ENCODE results near the gene GABBR2.

Gene GABBR2

DNA sequence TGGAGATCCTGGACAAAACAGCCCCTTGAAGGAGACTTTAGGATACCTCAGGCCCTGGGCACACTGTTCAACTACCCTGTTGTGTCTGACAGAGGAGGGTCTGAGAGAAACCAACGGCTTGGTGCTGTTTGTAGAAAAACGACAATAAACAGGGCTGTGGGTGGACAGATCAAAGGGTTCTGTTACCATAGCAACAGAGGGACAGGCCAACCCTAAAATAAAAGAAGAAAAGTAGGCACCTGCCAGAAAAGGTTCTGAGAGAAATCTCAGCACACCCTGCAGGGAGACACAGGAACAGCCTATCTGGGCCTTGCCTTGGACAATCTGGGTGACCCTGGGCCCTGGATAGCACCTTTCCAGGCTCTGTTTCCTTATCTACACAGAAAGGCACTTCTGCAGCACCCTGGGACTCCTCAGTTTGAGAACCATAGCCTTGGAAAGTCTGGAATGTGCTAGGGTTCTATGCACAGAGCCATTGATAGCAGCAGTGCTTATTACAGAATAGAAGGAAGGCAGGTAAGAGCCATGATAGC lies 348.5 kb downstream of the GABBR2 start:
- H3K9ac ChIP-seq (ENCODE audit: low read length): no peak overlapping the region
- no peaks in the 10 kb centered on the region for H3F3A ChIP-seq (ENCODE audit: insufficient read depth, low read length)
- no peak overlapping the region for H3K27ac ChIP-seq (ENCODE audit: low read length)
- H3K36me3 ChIP-seq (replicated peaks; ENCODE audit: insufficient read depth, low read length): no peaks in the 10 kb centered on the region
- no peak overlapping the region for H3K4me2 ChIP-seq (ENCODE audit: low read depth, low read length)
- H3K9me2 ChIP-seq (replicated peaks; ENCODE audit: insufficient read depth, low read length): no peaks in the 10 kb centered on the region
- no peaks in the 10 kb centered on the region for H3K79me2 ChIP-seq (ENCODE audit: low read length)
- H3K9me3 ChIP-seq (replicated peaks; ENCODE audit: insufficient read depth, low read length): no peaks in the 10 kb centered on the region
- DNase-seq: no peak
- no peaks in the 10 kb centered on the region for H3K4me1 ChIP-seq (ENCODE audit: low read length)
- H4K20me1 ChIP-seq (ENCODE audit: insufficient read depth, low read length): no peaks in the 10 kb centered on the region
- H2AFZ ChIP-seq (ENCODE audit: low read length): no peak overlapping the region
- H3K4me3 ChIP-seq (ENCODE audit: low read length): no peak overlapping the region
- H3K27me3 ChIP-seq (replicated peaks; ENCODE audit: insufficient read depth, low read length): no peaks in the 10 kb centered on the region
- no peak for TF ChIP-seq EZH2phosphoT487 (IDR thresholded peaks at IDR 0.05; ENCODE audit: low read length)
- TF ChIP-seq EZH2 (optimal IDR thresholded peaks at IDR 0.05; ENCODE audit: low read depth, low read length): no peak
- no peak for TF ChIP-seq CTCF (IDR thresholded peaks at IDR 0.05; ENCODE audit: low read length)

DNA sequence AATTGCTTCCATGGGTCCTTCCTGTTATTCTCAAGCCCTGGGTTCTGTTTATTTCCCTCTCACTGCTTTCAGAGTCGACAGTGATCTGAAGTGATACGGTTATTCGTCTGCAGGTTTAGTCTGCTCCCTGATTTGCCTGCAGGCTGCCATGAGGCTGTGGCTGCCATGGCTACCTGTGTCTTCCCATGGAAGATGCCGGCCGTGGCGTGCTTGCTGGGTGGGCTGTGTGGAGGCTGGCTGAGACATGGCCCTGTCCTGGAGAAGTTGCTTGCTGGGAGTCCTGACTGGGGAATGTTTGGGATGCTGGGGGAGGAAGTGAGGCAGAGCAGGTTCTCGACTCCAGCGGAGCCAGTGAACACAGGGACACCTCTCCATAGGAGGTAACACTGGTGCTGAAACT lies 349.2 kb downstream of the GABBR2 start:
- Histone ChIP-seq H3K27ac (ENCODE audit: low read length) (no peak overlapping the region), H3K4me1 (ENCODE audit: low read length) (no peaks in the 10 kb centered on the region), H3K4me3 (ENCODE audit: low read length) (no peak overlapping the region), H3K79me2 (ENCODE audit: low read length) (no peaks in the 10 kb centered on the region), H2AFZ (ENCODE audit: low read length) (no peak overlapping the region), H3K9ac (ENCODE audit: low read length) (no peak overlapping the region), H3K4me2 (ENCODE audit: low read depth, low read length) (no peak overlapping the region), H4K20me1 (ENCODE audit: insufficient read depth, low read length) (no peaks in the 10 kb centered on the region), H3K9me2 (replicated peaks; ENCODE audit: insufficient read depth, low read length) (no peaks in the 10 kb centered on the region), H3F3A (ENCODE audit: insufficient read depth, low read length) (no peaks in the 10 kb centered on the region), H3K9me3 (replicated peaks; ENCODE audit: insufficient read depth, low read length) (no peaks in the 10 kb centered on the region), H3K36me3 (replicated peaks; ENCODE audit: insufficient read depth, low read length) (no peaks in the 10 kb centered on the region), H3K27me3 (replicated peaks; ENCODE audit: insufficient read depth, low read length) (no peaks in the 10 kb centered on the region)
- no peak for DNase-seq
- TF ChIP-seq CTCF (IDR thresholded peaks at IDR 0.05; ENCODE audit: low read length): no peak
- no peak for TF ChIP-seq EZH2phosphoT487 (IDR thresholded peaks at IDR 0.05; ENCODE audit: low read length)
- TF ChIP-seq EZH2 (optimal IDR thresholded peaks at IDR 0.05; ENCODE audit: low read depth, low read length): no peak

DNA sequence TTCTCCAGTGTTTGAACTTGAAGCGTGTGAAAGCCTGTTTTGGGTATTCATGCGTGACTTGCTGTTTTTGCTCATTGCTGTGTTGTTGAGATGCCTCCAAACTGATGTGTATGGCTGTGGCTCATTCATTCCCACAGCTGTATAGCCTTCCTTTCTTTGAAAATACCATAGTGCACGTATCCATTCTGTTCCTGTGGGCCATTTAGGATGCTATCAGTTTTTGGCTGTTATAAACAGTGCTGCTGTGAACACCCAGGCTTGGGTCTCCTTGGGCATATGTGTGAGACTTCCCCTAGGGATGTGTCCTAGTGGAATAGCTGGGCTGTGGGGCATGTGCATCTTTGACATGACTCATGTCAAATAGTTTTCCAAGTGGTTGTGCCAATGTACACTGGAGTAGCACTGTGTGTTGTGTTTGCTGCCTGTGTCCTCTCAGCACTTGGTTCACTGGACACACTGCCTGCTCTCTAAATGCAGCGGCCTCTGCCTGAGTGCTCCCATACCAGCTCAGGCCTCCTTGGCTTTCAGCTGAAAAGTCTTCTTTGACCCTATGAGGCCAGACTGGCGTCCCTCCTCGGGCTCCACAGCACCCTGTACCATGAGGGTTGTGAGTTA lies 350.7 kb downstream of the GABBR2 start:
- Histone ChIP-seq H3K27me3 (replicated peaks; ENCODE audit: insufficient read depth, low read length) (no peaks in the 10 kb centered on the region), H2AFZ (ENCODE audit: low read length) (no peak overlapping the region), H3K9me2 (replicated peaks; ENCODE audit: insufficient read depth, low read length) (no peaks in the 10 kb centered on the region), H4K20me1 (ENCODE audit: insufficient read depth, low read length) (no peaks in the 10 kb centered on the region), H3K27ac (ENCODE audit: low read length) (no peak overlapping the region), H3K4me1 (ENCODE audit: low read length) (no peaks in the 10 kb centered on the region), H3K4me3 (ENCODE audit: low read length) (no peak overlapping the region), H3K9ac (ENCODE audit: low read length) (no peak overlapping the region), H3F3A (ENCODE audit: insufficient read depth, low read length) (no peaks in the 10 kb centered on the region), H3K9me3 (replicated peaks; ENCODE audit: insufficient read depth, low read length) (no peaks in the 10 kb centered on the region), H3K79me2 (ENCODE audit: low read length) (no peaks in the 10 kb centered on the region), H3K36me3 (replicated peaks; ENCODE audit: insufficient read depth, low read length) (no peaks in the 10 kb centered on the region), H3K4me2 (ENCODE audit: low read depth, low read length) (no peak overlapping the region)
- no peak for DNase-seq
- TF ChIP-seq EZH2phosphoT487 (IDR thresholded peaks at IDR 0.05; ENCODE audit: low read length) (no peak), EZH2 (optimal IDR thresholded peaks at IDR 0.05; ENCODE audit: low read depth, low read length) (no peak), CTCF (IDR thresholded peaks at IDR 0.05; ENCODE audit: low read length) (no peak)

All from MM.1S (cell line).